RPMI7951 (cell line): ENCODE measurements around the gene B3GNT2. TPM values are rescaled to one million over a fixed set of nuclear protein-coding genes. Genes with fewer than 3 reads are reported as not detected.
"Not testable (repeated sequence)": the region's sequence is repeated elsewhere in the genome, so short reads cannot be mapped to it uniquely, and the experiment has no call there.

Experiments
- DNase-seq: peaks from one replicate; pipeline ENCODE4 v3.0.0-alpha.2; 2012; ENCODE audit warnings: low read depth
- total RNA-seq: library from RNA; depleted of rRNA; stranded (reverse); fragments of >200 nt; shearing (Covaris generic); gene quantifications from 2 replicates; pipeline ENCODE4 v1.2.3, GENCODE V29; 2014; rRNA removed

Gene B3GNT2
- total RNA-seq: 26.5 and 31.6 TPM in 2 replicates

DNA sequence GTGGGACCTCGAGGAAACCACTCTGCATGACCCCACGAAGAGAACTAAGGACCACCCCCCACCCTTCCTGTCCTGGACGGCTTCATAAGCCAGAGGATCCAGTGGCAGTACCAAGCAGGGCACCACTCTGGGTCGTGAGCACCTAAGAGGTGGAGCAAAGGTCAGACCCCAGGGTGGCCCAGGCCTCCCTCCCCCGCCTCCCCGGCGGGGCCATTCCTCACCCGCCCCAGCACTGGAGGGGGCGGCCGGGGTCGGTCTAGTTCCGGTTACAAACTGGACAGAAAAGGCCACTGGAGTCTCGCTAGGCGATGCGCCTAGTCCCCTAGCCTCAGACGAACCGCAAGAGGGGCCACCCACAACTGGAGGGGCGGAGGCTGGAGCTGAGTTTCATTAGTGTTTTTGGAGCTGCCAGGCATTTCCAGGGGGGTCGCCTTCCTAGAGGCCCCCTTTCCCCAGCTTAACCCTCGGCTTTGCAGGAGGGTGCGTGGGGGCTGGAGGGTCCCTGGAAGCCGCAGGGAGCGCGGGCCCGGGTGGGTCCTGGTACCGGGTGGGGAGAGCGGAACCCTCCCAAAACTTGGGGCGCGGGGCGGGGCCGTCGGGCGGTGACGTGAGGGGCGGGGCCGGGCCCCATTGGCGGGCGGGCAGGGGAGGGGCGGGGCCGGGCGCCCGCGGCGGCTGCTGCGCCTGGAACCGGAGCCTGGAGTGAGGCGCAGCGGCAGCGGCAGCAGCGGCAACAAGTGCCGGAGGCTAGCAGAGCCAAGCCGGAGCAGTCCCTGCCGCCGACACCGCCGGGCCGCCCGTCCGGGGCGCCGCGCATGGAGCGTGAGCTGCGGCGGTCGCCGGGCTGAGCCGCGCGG lies at the start of gene B3GNT2:
Gene B3GNT2 (plus strand): TSS at position 695 of the 857 bp plus-strand sequence. CDS start 26,106 bp downstream, outside the sequence.
- DNase-seq: peak; percentile 80

- DNase-seq: not testable (repeated sequence)
Measured at GRCh38 chr2:62146790-62147189, 49.1 kb upstream of the B3GNT2 start.

GRCh38 chr2:62147610-62148301 lies 48.2 kb upstream of the B3GNT2 start:
- DNase-seq: no peak

GRCh38 chr2:62149708-62150107 lies 46.2 kb upstream of the B3GNT2 start:
- peak; percentile 95 for DNase-seq

GRCh38 chr2:62150597-62151305 lies 45.2 kb upstream of the B3GNT2 start:
- DNase-seq: peak; percentile 75

- DNase-seq: no peak
Measured at GRCh38 chr2:62151306-62151638, 44.6 kb upstream of the B3GNT2 start.

- DNase-seq: peak; percentile 38
Measured at GRCh38 chr2:62152000-62152399, 43.9 kb upstream of the B3GNT2 start.

GRCh38 chr2:62156861-62157496 lies 38.9 kb upstream of the B3GNT2 start:
- no peak for DNase-seq

DNA sequence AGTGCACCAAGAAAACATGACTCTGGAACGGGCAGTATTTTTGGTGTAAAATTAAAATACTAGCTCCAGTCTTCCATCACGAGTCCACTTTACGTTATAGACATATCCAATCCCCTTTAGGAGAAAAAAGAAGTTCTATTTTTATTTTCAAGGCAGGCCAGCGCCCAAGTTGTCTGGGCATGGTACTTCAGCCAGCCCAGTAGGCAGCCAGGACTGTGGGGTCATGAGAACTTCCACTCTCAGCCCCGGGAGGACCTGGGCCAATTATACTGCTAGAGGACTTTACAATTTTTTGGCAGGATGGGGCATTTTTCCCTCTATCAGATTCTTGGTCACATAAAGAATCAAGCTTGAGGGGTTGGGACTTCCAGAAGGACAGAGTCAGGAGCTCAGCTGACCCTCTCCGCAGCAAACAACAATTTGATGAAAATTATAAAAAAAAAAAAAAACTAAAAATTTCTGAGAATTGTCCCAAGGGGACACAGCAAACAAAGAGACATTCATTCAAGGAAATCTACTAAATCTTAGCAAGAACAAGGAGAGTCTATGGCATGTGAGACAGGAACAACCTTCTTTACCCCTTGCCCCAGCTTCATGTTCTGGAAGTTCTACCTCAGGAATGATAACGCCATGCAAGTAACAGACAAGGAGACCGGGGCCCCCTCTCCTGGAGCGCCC lies 37.3 kb upstream of the B3GNT2 start:
- no peak for DNase-seq

DNA sequence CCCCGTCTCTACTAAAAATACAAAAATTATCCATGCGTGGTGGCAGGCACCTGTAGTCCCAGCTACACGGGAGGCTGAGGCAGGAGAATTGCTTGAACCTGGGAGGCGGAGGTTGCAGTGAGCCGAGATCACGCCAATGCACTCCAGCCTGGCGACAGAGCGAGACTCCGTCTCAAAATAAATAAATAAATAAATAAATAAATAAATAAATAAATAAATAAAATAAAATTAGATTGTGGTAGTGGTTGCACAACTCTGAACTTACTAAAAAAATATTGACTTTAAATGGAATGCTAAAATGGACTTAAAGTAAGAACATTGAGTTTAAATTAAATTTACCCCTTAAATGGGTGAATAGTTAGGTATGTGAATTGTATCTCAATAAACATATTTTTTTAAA lies 35.2 kb upstream of the B3GNT2 start:
- DNase-seq: not testable (repeated sequence)

- DNase-seq: no peak
Measured at GRCh38 chr2:62163106-62163831, 32.6 kb upstream of the B3GNT2 start.

GRCh38 chr2:62163834-62164233 lies 32.1 kb upstream of the B3GNT2 start:
- no peak for DNase-seq

DNA sequence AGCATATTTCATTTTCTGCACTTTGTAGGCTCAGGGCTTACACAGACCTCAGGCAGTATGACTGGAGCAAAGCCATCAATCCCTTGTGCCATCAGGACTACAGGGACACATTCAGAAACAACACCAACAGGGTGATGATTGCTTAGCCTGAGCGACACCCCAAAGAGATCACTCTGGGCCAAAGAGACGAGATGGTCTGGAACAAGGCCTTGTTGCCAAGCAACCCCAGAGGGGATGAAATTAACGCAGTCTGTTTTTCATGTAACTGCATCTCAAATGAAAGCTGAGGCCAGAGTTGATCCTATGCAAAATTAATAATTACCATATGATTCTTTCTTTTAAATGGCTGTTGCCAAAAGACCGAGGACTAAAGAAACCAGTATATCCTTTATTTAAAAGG lies 20.2 kb upstream of the B3GNT2 start:
- DNase-seq: no peak

DNA sequence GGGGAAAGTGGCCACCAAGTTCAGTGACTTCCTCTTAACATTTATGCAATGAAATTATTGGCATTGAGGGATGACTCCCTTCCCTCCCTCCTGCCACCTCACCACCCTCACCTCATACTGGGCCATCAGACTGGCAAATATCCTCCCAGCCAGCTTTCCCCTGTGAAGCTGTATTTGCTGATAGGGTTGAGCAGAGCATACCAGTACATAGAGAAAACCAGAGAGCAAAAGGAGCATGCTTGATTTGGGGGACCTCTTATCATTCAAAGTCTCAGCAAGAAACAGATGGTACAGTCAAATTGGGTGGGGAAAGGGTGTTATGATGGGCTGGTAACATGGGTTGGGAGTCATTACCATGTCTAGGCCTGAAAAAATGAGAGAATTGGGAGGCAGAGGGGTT lies 19.1 kb upstream of the B3GNT2 start:
- DNase-seq: no peak

GRCh38 chr2:62177392-62178049 lies 18.4 kb upstream of the B3GNT2 start:
- no peak for DNase-seq

DNA sequence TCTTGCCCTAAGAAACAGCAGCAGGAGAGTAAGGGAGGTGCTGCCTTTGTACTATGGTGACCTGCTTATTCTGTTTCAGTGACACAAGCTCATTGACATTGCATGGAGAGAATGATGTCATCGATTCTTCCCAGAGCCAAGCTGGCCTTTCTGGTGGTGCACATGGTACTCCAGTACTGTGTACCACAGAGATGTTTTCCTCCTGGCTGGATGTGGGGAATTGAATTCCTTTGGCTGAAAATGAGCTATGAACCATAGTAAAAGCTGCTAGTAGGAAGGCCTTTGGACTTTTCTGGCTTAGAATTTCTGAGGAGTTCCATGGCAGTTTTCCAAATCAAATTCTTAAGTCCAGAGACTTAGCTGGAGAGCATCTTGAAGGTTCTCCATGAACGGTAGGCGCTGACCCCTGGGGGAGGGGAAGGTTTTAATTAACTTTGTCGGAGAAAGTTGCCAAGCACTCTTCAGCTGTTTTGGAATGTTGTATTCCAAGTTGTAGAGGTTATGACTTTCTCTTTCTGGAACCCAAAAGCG lies 17.1 kb upstream of the B3GNT2 start:
- no peak for DNase-seq

- no peak for DNase-seq
Measured at GRCh38 chr2:62180975-62181374, 14.9 kb upstream of the B3GNT2 start.

- no peak for DNase-seq
Measured at GRCh38 chr2:62181843-62182242, 14.1 kb upstream of the B3GNT2 start.

DNA sequence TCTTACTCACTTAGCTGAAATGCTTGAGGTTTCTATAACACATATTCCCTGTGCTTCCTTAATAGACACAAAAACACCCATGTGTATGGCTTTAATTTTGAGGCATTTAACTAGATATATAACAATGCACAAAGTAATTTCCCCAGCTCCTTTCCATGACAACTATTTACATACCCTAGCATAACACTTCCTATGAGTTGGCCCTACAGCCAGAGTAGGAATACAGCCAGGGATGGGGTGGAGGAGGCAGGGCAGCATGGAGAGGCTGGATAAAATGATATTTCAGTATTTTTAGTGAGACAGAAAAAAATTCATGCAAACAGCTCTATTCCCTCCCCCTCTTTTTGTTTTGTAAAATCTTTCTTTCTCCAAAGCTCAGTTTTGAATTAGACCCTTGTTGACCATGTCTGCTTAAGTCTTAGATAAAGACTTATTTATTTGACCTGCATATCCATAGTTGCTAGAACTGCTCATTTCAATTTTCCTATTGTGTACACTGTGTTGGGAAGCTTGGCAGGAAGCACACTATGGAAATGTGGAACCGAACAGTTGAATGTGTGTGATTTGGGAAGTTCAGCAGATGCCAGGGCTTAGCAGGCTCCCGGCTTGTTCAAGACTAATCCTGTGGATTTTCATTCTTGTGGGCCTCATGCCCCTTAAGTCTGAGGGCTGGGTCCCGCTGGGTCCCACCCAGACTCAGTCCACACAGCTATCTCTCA lies 11.2 kb upstream of the B3GNT2 start:
- no peak for DNase-seq
